Neuronal stem cell (in vitro differentiated cells): ENCODE data around the gene HOXB13.

ENCODE experiments used
- DNase-seq: peaks from one replicate; pipeline ENCODE4 v3.0.0-alpha.2; 2013; ENCODE audit warnings: low spot score
- H2AFZ ChIP-seq: one replicate; pipeline ENCODE4 v1.6.1; 2013; ENCODE audit warnings: mild to moderate bottlenecking, low read length, inconsistent platforms
- H2AK5ac ChIP-seq: 2 replicates; pipeline ENCODE4 v1.6.1; 2013; ENCODE audit warnings: low read depth, mild to moderate bottlenecking, inconsistent platforms, low read length, moderate library complexity, mixed read lengths
- H2BK120ac ChIP-seq: 2 replicates; pipeline ENCODE4 v1.6.1; 2013; ENCODE audit warnings: low read depth, mild to moderate bottlenecking, inconsistent platforms, low read length, moderate library complexity, mixed read lengths
- H2BK12ac ChIP-seq: one replicate; pipeline ENCODE4 v1.6.1; 2013; ENCODE audit warnings: low read length, inconsistent platforms
- H2BK15ac ChIP-seq: 2 replicates; pipeline ENCODE4 v1.6.1; 2013; ENCODE audit warnings: mild to moderate bottlenecking, low read length, inconsistent platforms, mixed read lengths
- H2BK5ac ChIP-seq: one replicate; pipeline ENCODE4 v1.6.1; 2013; ENCODE audit warnings: inconsistent platforms, mild to moderate bottlenecking, low read length, moderate library complexity
- H3K14ac ChIP-seq: one replicate; pipeline ENCODE4 v1.6.1; 2013; ENCODE audit warnings: low read length, inconsistent platforms
- H3K18ac ChIP-seq: 2 replicates; pipeline ENCODE4 v1.6.1; 2013; ENCODE audit warnings: low read length, inconsistent platforms
- H3K23ac ChIP-seq: 2 replicates; pipeline ENCODE4 v1.6.1; 2013; ENCODE audit warnings: low read depth, mild to moderate bottlenecking, mixed read lengths, low read length, inconsistent platforms; ENCODE audit not compliant: poor library complexity
- H3K27ac ChIP-seq: replicated peaks from 3 replicates; pipeline ENCODE4 v1.5.1; 2013; ENCODE audit warnings: low read length, inconsistent platforms
- H3K27me3 ChIP-seq, 3 experiments: 2 replicates each; pipeline ENCODE4 v1.6.1; 2013; ENCODE audit warnings: low read length in 3 of 3, mild to moderate bottlenecking in 2 of 3, inconsistent platforms in 1 of 3, low read depth in 1 of 3, mixed read lengths in 1 of 3, moderate library complexity in 1 of 3; ENCODE audit not compliant: control insufficient read depth in 3 of 3, insufficient read depth in 3 of 3
- H3K36me3 ChIP-seq, 2 donors: replicated peaks in 1 of 2; 2 replicates each; pipeline ENCODE4 v1.6.1; 2013; ENCODE audit warnings: low read length in 2 of 2; ENCODE audit not compliant: control insufficient read depth in 2 of 2, insufficient read depth in 2 of 2
- H3K4ac ChIP-seq: 2 replicates; pipeline ENCODE4 v1.6.1; 2013; ENCODE audit warnings: inconsistent platforms, mild to moderate bottlenecking, low read length, moderate library complexity
- H3K4me1 ChIP-seq, 2 donors: 1 replicate in 1 of 2; 2 replicates in 1 of 2; pipeline ENCODE4 v1.6.1; 2013; ENCODE audit warnings: low read length in 2 of 2, low read depth in 1 of 2; ENCODE audit not compliant: control insufficient read depth in 2 of 2, insufficient read depth in 1 of 2
- H3K4me2 ChIP-seq: one replicate; pipeline ENCODE4 v1.6.1; 2013; ENCODE audit warnings: mild to moderate bottlenecking, low read length, inconsistent platforms; ENCODE audit not compliant: insufficient read depth, poor library complexity, severe bottlenecking
- H3K4me3 ChIP-seq, 2 donors: 2 replicates each; pipeline ENCODE4 v1.5.1; 2013; ENCODE audit warnings: low read length in 2 of 2, mild to moderate bottlenecking in 2 of 2, inconsistent platforms in 1 of 2, moderate library complexity in 1 of 2
- H3K79me1 ChIP-seq: one replicate; pipeline ENCODE4 v1.6.1; 2013; ENCODE audit warnings: low read depth, mild to moderate bottlenecking, inconsistent platforms, low read length, moderate library complexity
- H3K9ac ChIP-seq: one replicate; pipeline ENCODE4 v1.6.1; 2013; ENCODE audit warnings: mild to moderate bottlenecking, low read depth, low read length, inconsistent platforms; ENCODE audit not compliant: poor library complexity
- H3K9me3 ChIP-seq, 2 donors: replicated peaks in 1 of 2; 2 replicates each; pipeline versions ENCODE3 to v1.6.1; 2013; ENCODE audit warnings: low read length in 2 of 2, mild to moderate bottlenecking in 2 of 2, inconsistent platforms in 1 of 2, low read depth in 1 of 2, mixed read lengths in 1 of 2, moderate library complexity in 1 of 2; ENCODE audit not compliant: control insufficient read depth in 2 of 2, insufficient read depth in 1 of 2
- H4K8ac ChIP-seq: one replicate; pipeline ENCODE4 v1.6.1; 2013; ENCODE audit warnings: low read depth, mild to moderate bottlenecking, inconsistent platforms, low read length, moderate library complexity
- H4K91ac ChIP-seq: one replicate; pipeline ENCODE4 v1.6.1; 2013; ENCODE audit warnings: low read length, low read depth, mild to moderate bottlenecking, inconsistent platforms; ENCODE audit not compliant: poor library complexity
- WGBS, 2 donors: extraction: QIAGEN DNeasy Blood & Tissue Kit; methylation state at CpG; one replicate each; pipeline ENCODE4 v1.1.7; 2013; ENCODE audit warnings: missing lambda C conversion rate in 2 of 2, mixed read lengths in 1 of 2; ENCODE audit not compliant: insufficient read length in 2 of 2, insufficient replicate concordance in 1 of 2; ENCODE audit errors: extremely low coverage in 2 of 2; 5-methylcytosine and 5-hydroxymethylcytosine counted together

Gene HOXB13

DNA sequence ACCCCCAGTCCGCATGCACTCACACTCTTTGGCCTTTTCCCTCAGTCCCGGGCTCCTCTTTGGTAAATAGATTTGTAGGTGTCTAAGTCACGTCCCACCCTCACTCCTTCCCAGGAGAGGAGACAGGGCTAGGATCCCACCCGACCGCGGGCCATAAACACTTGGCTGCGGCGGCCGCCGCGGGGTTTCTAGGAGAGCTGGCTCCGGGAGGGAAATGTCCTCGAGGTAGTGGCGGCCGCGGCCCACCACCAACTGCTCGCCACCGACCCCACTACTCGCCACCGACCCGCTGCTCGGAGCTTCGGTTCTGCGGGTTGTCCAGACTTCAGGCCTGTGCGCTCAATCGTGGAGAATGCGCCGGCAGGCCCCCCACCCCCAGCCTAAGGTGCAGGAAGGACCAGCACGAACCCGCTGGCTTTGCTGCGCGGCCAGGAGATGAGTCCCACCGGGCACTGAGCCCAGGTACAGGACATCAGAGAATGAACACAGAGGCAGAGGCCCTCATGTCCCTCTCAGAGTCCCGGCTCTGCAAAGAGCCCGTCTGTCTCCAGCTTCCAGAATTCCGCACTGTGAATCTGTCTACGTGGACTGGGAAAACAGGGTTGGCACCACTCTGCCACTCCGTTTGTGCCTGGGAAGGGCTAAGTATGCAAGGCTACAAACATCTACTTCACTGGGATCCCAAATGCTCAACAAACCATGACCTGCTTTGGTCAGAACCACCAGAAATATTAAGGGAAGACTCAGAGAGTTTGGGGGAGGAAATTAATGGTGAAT, 3.1 kb downstream of the HOXB13 start:
- WGBS, 2 donors, result no CpG with 5 or more reads among the region's 38 CpGs
- Histone ChIP-seq H4K91ac (no peak overlapping the region), H2AFZ (no peak overlapping the region), H3K4me2 (no peak overlapping the region), H2BK12ac (no peak overlapping the region), H3K4ac (no peak overlapping the region), H3K18ac (no peak overlapping the region), H3K36me3 (no peaks in the 10 kb centered on the region), H3K27ac (no peak overlapping the region), H3K27me3 (peaks cover 76 to 100% (median 100%) of the 10 kb centered on the region in 3 experiments), H2BK15ac (no peak overlapping the region), H2BK120ac (no peak overlapping the region), H3K14ac (no peak overlapping the region), H3K9me3 (peaks cover 0 to 15% of the 10 kb centered on the region in 2 donors), H3K23ac (no peak overlapping the region), H2AK5ac (no peak overlapping the region), H3K4me3 (no peak overlapping the region), H3K9ac (no peak overlapping the region), H2BK5ac (no peak overlapping the region), H4K8ac (no peak overlapping the region), H3K79me1 (no peaks in the 10 kb centered on the region), H3K4me1 (no peaks in the 10 kb centered on the region)
- DNase-seq, result no peak

DNA sequence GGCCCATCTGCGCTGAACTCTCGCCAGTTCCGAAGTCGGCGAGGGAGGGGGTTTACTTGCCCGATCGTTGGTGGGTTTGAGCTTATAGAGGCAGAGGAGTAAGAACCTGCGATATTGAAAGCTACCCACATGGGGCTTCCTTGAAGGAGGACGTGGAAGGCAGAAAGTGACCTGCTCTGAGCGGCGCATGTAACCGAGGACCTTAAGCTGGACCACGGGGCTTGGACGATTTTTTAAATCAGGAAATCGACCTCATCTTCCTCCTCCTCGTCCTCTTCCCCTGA, 3.6 kb downstream of the HOXB13 start:
- Histone ChIP-seq H2AFZ (no peak overlapping the region), H2BK5ac (no peak overlapping the region), H3K23ac (no peak overlapping the region), H2BK120ac (no peak overlapping the region), H4K8ac (no peak overlapping the region), H2BK15ac (no peak overlapping the region), H3K4me2 (no peak overlapping the region), H3K4me1 (no peaks in the 10 kb centered on the region), H4K91ac (no peak overlapping the region), H3K36me3 (no peaks in the 10 kb centered on the region), H3K9me3 (peaks cover 0 to 15% of the 10 kb centered on the region in 2 donors), H3K4ac (no peak overlapping the region), H2AK5ac (no peak overlapping the region), H3K9ac (no peak overlapping the region), H2BK12ac (no peak overlapping the region), H3K18ac (peak overlapping the region; percentile 49), H3K27me3 (peaks cover 79 to 100% (median 100%) of the 10 kb centered on the region in 3 experiments), H3K79me1 (no peaks in the 10 kb centered on the region), H3K27ac (no peak overlapping the region), H3K14ac (no peak overlapping the region), H3K4me3 (no peak overlapping the region)
- DNase-seq, result no peak
- WGBS, 2 donors, result no CpG with 5 or more reads among the region's 16 CpGs

DNA sequence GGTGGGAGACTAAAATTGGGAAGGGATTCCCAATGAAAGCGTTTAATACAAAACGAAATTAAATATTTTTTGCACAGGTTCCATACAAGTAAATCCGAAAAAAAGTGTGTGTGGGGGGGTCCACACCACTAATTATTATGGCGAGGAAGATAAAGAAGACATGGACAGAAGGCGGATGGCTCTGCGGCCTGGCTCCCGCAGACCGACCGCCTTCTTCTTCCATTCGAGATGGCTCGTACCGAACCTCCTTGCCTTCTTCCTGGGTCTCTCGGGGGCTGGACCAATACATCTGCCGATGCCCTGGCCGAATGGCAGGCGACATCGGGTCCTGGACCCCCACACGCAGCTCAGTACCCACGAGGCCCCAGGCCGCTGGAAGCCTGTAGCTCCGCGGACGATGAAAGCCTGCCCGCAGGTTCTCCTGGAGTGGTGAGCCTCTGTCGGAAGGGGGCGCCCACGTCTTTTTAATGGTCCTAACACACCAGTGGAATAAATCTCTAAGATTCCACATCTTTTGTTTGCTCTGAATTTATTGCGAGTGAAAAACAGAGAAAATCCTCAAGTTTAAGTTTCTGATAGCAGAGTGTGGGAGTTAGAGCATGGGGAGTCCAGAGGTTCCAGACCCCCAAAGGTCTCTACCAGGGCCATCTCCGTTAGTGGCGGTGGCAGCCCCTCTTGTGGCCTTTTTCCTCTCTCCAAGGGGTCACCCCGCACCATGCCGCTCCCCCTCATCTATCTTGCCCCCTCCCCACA, 4.1 kb downstream of the HOXB13 start:
- Histone ChIP-seq H4K8ac (no peak overlapping the region), H2AK5ac (no peak overlapping the region), H3K9me3 (peaks cover 0 to 15% of the 10 kb centered on the region in 2 donors), H3K4me3 (no peak overlapping the region), H2BK5ac (no peak overlapping the region), H2BK120ac (no peak overlapping the region), H3K14ac (no peak overlapping the region), H4K91ac (no peak overlapping the region), H3K4me2 (no peak overlapping the region), H3K4ac (no peak overlapping the region), H2BK12ac (no peak overlapping the region), H3K27me3 (peaks cover 77 to 100% (median 100%) of the 10 kb centered on the region in 3 experiments), H3K36me3 (no peaks in the 10 kb centered on the region), H2AFZ (peak overlapping the region; percentile 75), H3K79me1 (no peaks in the 10 kb centered on the region), H3K18ac (peak overlapping the region; percentile 49), H3K23ac (no peak overlapping the region), H3K4me1 (no peaks in the 10 kb centered on the region), H2BK15ac (no peak overlapping the region), H3K9ac (no peak overlapping the region), H3K27ac (no peak overlapping the region)
- DNase-seq, result peak; percentile 79
- no CpG with 5 or more reads among the region's 32 CpGs for WGBS, 2 donors
